CD4-positive, CD25-positive, alpha-beta regulatory T cell (primary cell): ENCODE measurements around the gene SAMD4B. TPM values are rescaled to one million over a fixed set of nuclear protein-coding genes. Genes with fewer than 3 reads are reported as not detected.

Source experiments
- ATAC-seq, 2 donors: fragments of 150-1000 bp; cut with Tn5 transposase; one replicate each; pipeline ENCODE4 v1.10.0; 2021; ENCODE audit warnings: low read depth in 2 of 2, moderate number of reproducible peaks in 2 of 2, moderate library complexity in 1 of 2
- DNase-seq, 3 donors: peaks; one replicate each; pipeline versions ENCODE4 v3.0.0 to v3.0.0-alpha.2; 2012 to 2022; ENCODE audit warnings: mixed read lengths in 1 of 3
- H3K27ac ChIP-seq: one replicate; pipeline ENCODE4 v1.7.0; 2013; ENCODE audit warnings: mild to moderate bottlenecking, low read length; ENCODE audit not compliant: insufficient read depth, poor library complexity, severe bottlenecking
- H3K27me3 ChIP-seq: one replicate; pipeline ENCODE4 v1.7.0; 2013; ENCODE audit warnings: low read length; ENCODE audit not compliant: control insufficient read depth, insufficient read depth
- H3K36me3 ChIP-seq: one replicate; pipeline ENCODE4 v1.7.0; 2013; ENCODE audit warnings: mild to moderate bottlenecking, low read length, moderate library complexity; ENCODE audit not compliant: control insufficient read depth, insufficient read depth
- H3K4me1 ChIP-seq: 2 replicates; pipeline ENCODE4 v1.7.0; 2013; ENCODE audit warnings: mild to moderate bottlenecking, low read length; ENCODE audit not compliant: insufficient read depth, control insufficient read depth, poor library complexity, severe bottlenecking
- H3K4me3 ChIP-seq: one replicate; pipeline ENCODE4 v1.7.0; 2013; ENCODE audit warnings: low read depth, mild to moderate bottlenecking, low read length, moderate library complexity
- H3K9me3 ChIP-seq, 2 experiments: 1 replicate in 1 of 2; 2 replicates in 1 of 2; pipeline ENCODE4 v1.7.0; 2013; ENCODE audit warnings: low read length in 2 of 2, mild to moderate bottlenecking in 1 of 2, moderate library complexity in 1 of 2; ENCODE audit not compliant: control insufficient read depth in 2 of 2
- H3K27ac Mint-ChIP-seq, 3 donors: one replicate each; pipeline ENCODE4 v1.8.0; 2020 to 2022; ENCODE audit warnings: mild to moderate bottlenecking in 3 of 3, mixed read lengths in 3 of 3, moderate library complexity in 2 of 3
- H3K27me3 Mint-ChIP-seq: one replicate; pipeline ENCODE4 v1.8.0; 2022; ENCODE audit warnings: mild to moderate bottlenecking, mixed read lengths
- H3K36me3 Mint-ChIP-seq: one replicate; pipeline ENCODE4 v1.8.0; 2020; ENCODE audit warnings: mixed read lengths
- H3K4me1 Mint-ChIP-seq, 4 donors: one replicate each; pipeline ENCODE4 v1.8.0; 2020 to 2022; ENCODE audit warnings: mixed read lengths in 4 of 4, mild to moderate bottlenecking in 1 of 4
- H3K4me3 Mint-ChIP-seq, 4 donors: one replicate each; pipeline ENCODE4 v1.8.0; 2020 to 2022; ENCODE audit warnings: mild to moderate bottlenecking in 4 of 4, mixed read lengths in 4 of 4, moderate library complexity in 3 of 4
- H3K9me3 Mint-ChIP-seq, 7 donors: one replicate each; pipeline ENCODE4 v1.8.0; 2020 to 2022; ENCODE audit warnings: mixed read lengths in 7 of 7, mild to moderate bottlenecking in 3 of 7, moderate library complexity in 2 of 7
- polyA plus RNA-seq, 4 donors: library from polyadenylated mRNA; unstranded; fragments of 300-500 nt; fragmentation: Illumina TruSeq; gene quantifications; one replicate each; pipeline ENCODE4 v1.2.3, GENCODE V29; 2021
- total RNA-seq: library from RNA; stranded (reverse); gene quantifications from one replicate; pipeline ENCODE4 v1.2.3, GENCODE V29; 2022

SAMD4B gene
- total and polyA plus RNA-seq, 5 donors from 2014 or later = 5.7 to 78.9 (median 7.1) TPM

DNA sequence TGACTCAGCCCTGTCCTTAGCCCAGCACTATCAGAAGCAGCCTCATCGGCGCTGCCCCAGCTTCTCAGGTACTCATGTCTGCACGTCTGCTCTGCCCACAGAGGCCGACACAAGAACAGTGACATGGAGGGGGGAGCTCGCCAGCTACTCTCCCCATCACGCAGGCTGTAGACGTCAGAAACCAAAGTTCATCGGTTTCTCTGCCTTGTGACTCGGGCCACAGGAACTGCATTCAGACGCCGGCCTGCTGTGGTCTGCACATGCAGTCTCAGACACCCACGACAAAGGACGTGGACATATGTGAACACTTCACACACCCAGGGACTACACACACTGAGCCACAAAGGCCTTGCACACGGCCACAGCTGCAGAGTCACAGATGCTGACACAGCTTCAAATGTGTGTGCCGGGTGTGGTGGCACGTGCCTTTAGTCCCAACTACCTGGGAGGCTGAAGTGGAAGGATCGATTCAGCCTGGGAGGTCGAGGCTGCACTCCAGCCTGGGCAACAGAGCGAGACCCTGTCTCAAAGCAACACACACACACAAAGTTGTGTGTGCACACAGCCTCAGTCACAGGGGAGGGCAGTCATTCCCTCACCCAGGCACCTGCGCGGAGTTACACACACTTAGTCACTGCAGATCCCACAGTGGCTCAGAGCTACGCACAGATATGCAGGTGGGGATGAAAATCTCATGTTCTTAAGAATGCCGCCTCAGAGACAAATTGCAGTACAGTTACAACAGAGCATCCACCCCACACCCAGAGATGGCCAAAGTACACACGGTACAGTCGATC is 59.5 kb downstream of the SAMD4B start:
- Mint-ChIP-seq H3K27ac (peak overlapping the region; percentile 93 to 100 (median 99)), H3K4me3 (peak overlapping the region; percentile 95 to 99 (median 96)), H3K4me1 (peaks cover 8 to 81% (median 47%) of the 10 kb centered on the region in 4 donors), H3K9me3 (no peaks in the 10 kb centered on the region), H3K36me3 (peaks cover 10% of the 10 kb centered on the region), H3K27me3 (peaks cover 9% of the 10 kb centered on the region)
- peak overlapping the region; percentile 51 for H3K4me3 ChIP-seq
- peaks cover 83% of the 10 kb centered on the region for H3K4me1 ChIP-seq
- ATAC-seq (peak; percentile 57 to 64), DNase-seq (peak; percentile 84 to 87 (median 85))
- peak overlapping the region; percentile 100 for H3K27ac ChIP-seq
- no peaks in the 10 kb centered on the region for H3K9me3 ChIP-seq
- H3K36me3 ChIP-seq = peaks cover 3% of the 10 kb centered on the region
- H3K27me3 ChIP-seq = no peaks in the 10 kb centered on the region

DNA sequence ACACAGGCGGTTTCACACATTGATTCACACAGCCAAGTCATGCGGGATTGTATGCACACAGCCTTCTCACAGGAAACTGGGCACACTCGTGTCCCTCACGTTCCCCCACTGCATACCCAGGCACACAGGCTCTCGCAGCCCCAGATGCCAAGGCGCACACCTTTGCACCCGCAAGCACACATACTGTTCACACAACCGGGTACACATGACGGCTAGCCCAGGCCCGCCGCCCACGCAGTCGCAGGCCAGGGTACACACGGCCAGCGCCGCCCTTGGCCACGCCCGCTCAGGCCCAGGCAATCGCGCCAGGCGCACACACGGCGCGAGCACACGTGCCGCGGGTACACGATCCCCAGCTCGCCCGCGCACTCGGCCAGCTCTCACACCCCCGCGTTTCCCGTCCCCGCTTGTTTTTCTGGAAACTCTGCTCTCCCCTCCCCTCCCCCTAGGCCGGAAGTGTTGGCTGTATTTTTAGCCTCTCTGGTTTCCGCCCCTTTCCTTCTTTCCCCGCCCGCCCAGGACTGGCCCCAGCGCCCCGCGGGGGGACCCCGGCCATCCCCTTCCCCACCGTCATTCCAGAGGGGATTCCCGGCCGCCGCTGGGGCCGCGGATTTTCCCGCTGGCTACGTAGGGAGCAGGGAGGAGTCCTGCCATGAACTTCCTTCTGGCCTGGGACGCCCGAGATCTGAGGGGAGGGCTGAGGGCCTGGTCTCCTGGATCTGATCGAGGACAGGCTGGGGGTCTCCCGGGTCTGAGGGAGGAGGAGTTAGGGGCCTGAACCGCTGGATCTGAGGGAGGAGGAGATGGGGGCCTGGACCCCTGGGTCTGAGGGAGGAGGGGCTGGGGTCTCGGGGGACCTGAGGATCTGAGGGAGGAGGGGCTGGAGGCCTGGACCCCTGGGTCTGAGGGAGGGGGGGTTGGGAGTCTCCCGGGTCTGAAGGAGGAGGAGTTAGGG is 60.4 kb downstream of the SAMD4B start:
- Mint-ChIP-seq H3K27me3 (peaks cover 14% of the 10 kb centered on the region), H3K36me3 (peaks cover 10% of the 10 kb centered on the region), H3K9me3 (peaks cover 0 to 4% (median 0%) of the 10 kb centered on the region in 7 donors), H3K4me1 (peaks cover 8 to 74% (median 45%) of the 10 kb centered on the region in 4 donors), H3K4me3 (peak overlapping the region; percentile 95 to 99 (median 96)), H3K27ac (peak overlapping the region; percentile 93 to 100 (median 99))
- peak; percentile 81 to 95 (median 85) for DNase-seq
- H3K36me3 ChIP-seq = peaks cover 9% of the 10 kb centered on the region
- no peaks in the 10 kb centered on the region for H3K9me3 ChIP-seq
- peaks cover 81% of the 10 kb centered on the region for H3K4me1 ChIP-seq
- peak; percentile 2 for ATAC-seq
- peak overlapping the region; percentile 100 for H3K27ac ChIP-seq
- H3K4me3 ChIP-seq = peak overlapping the region; percentile 51
- no peaks in the 10 kb centered on the region for H3K27me3 ChIP-seq

DNA sequence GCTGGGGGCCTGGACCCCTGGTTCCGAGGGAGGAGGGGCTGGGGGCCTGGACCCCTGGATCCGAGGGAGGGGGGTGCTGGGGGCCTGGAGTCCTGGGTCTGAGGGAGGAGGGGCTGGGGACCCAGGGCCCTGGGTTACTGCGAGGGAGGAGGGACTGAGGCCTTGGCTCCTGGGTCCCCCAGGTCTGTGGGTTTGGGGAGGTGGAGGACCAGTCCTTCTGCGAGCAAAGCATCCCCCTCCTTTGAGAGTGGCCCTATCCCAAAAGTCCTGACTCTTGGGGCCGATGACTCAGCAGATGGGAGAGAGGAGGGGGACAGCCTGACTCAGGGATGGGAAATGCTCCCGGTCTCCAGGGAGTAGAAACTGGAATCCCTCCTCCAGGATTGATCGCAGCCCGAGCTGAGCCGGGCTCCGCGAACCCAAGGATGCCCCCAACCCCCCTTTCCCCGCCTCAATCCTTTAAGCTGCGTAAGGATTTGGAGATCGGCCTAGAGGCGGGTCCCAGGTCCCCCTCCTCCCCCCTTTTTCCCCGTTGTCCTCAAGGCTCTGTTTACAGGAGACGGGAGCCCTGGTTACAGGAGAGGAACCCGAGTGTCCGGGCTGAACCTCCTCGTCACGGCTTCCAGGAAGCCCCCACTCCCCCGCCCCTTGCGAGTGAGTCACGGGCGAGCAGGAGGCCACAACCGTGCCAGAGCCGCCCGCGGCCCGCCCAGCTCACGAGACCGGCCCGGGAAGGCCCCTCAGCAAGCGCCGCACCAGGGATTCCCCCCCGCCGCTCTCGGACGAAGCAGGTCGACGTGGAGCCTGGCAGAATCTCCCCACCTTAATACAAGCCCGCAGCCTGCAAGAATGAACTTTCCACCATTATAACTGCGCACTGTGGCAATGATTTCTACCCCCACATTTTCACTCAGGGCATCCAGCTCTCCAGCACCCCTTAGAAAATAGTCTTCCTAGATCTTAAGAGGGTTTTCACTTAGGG is 61.4 kb downstream of the SAMD4B start:
- Histone ChIP-seq H3K4me1 (peaks cover 79% of the 10 kb centered on the region), H3K27ac (peak overlapping the region; percentile 100), H3K36me3 (peaks cover 19% of the 10 kb centered on the region), H3K9me3 (no peaks in the 10 kb centered on the region), H3K27me3 (no peaks in the 10 kb centered on the region), H3K4me3 (peak overlapping the region; percentile 80)
- DNase-seq (peak; percentile 90 to 98 (median 94)), ATAC-seq (peak; percentile 32 to 35)
- Mint-ChIP-seq H3K27me3 (peaks cover 14% of the 10 kb centered on the region), H3K27ac (peak overlapping the region; percentile 93 to 100 (median 99)), H3K9me3 (peaks cover 0 to 5% (median 0%) of the 10 kb centered on the region in 7 donors), H3K4me1 (peaks cover 8 to 67% (median 43%) of the 10 kb centered on the region in 4 donors), H3K4me3 (peak overlapping the region; percentile 95 to 99 (median 96)), H3K36me3 (peaks cover 14% of the 10 kb centered on the region)

DNA sequence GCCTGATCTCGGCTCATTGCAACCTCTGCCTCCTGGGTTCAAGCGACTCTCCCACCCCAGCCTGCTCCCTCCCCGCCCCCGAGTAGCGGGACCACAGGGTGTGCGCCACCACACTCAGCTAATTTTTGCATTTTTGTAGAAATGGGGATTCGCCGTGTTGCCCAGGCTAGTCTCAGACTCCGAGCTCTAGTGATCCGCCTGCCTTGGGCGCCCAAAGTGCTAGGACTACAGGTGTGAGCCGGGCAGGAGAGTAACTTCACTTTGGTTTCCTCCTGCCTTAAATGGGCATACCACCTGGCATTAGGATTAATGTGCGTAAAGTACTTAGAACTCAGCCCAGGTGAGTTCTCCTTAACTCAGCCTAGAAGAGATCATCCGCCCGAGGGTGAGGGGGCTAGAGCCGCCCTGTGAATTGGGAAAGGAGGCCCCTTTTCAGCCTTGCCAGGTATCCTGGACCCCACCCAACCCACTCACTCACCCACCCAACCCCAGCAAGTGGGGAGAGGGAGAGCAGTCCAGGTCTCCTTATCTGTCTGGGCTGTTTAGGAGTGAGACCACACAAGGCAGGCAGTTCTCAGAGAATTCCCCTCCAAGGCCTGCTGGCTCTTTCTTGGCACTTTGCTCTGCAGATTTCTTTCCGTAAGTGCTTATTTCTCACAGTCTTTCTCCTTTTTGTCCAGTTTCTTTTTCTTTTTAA is 63.2 kb downstream of the SAMD4B start:
- H3K36me3 Mint-ChIP-seq = peaks cover 14% of the 10 kb centered on the region
- H3K4me3 ChIP-seq = peak overlapping the region; percentile 89
- peak overlapping the region; percentile 100 for H3K27ac ChIP-seq
- H3K27me3 Mint-ChIP-seq = peaks cover 22% of the 10 kb centered on the region
- no peaks in the 10 kb centered on the region for H3K27me3 ChIP-seq
- no peak for ATAC-seq
- peak in 2 of 3 donors; percentile 36 to 63 for DNase-seq
- H3K36me3 ChIP-seq = peaks cover 19% of the 10 kb centered on the region
- peaks cover 8 to 59% (median 36%) of the 10 kb centered on the region in 4 donors for H3K4me1 Mint-ChIP-seq
- H3K4me1 ChIP-seq = peaks cover 83% of the 10 kb centered on the region
- H3K9me3 Mint-ChIP-seq = peaks cover 0 to 6% (median 0%) of the 10 kb centered on the region in 7 donors
- H3K9me3 ChIP-seq = no peaks in the 10 kb centered on the region
- H3K27ac Mint-ChIP-seq = peak overlapping the region; percentile 93 to 100 (median 99)
- H3K4me3 Mint-ChIP-seq = peak overlapping the region; percentile 95 to 99 (median 96)

DNA sequence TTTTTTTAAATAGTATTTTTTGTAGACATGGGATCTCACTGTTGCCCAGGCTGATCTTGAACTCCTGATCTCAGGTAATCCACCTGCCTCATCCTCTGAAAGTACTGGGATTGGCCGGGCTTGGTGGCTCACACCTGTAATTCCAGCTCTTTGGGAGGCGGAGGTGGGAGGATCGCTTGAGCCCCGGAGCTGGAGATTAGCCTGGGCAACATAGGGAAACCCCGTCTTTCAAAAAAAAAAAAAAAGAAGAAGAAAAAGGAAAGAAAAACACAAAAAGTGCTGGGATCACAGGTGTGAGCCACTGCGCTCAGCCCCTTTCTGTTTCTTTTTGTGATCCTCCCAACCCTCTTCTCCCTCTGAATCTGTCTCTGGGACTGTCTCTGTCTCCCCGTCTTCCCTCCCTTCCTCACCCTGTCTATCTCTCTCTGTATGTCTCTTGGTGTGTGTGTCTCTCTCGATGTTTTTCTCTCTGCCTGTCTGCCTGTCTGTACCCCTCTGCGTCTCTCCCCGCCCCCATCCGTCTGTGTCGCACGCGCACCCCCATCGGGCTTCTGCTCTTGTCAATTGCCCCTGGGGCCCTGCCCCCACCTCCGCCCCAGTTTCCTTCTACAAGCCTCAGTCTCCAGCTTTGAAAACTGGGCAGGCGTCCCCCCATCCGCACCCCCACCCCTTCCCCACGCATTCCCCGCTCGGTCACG is 63.9 kb downstream of the SAMD4B start:
- peak; percentile 25 to 29 for ATAC-seq
- DNase-seq = peak; percentile 80 to 96 (median 91)
- H3K36me3 Mint-ChIP-seq = peaks cover 15% of the 10 kb centered on the region
- H3K4me1 ChIP-seq = peaks cover 83% of the 10 kb centered on the region
- H3K4me1 Mint-ChIP-seq = peaks cover 8 to 59% (median 39%) of the 10 kb centered on the region in 4 donors
- no peaks in the 10 kb centered on the region for H3K27me3 ChIP-seq
- peaks cover 0 to 6% (median 0%) of the 10 kb centered on the region in 7 donors for H3K9me3 Mint-ChIP-seq
- peaks cover 19% of the 10 kb centered on the region for H3K36me3 ChIP-seq
- peak overlapping the region; percentile 89 for H3K4me3 ChIP-seq
- peak overlapping the region; percentile 69 to 100 (median 99) for H3K27ac Mint-ChIP-seq
- peak overlapping the region; percentile 95 to 99 (median 96) for H3K4me3 Mint-ChIP-seq
- H3K27ac ChIP-seq = peak overlapping the region; percentile 100
- H3K9me3 ChIP-seq = no peaks in the 10 kb centered on the region
- peaks cover 18% of the 10 kb centered on the region for H3K27me3 Mint-ChIP-seq
